Measurements from ENCODE around the gene MYO1D. TPM values are rescaled to one million over a fixed set of nuclear protein-coding genes. Genes with fewer than 3 reads are reported as not detected.

Gene MYO1D
- total RNA-seq, 2 experiments from 2014 or later = 0.09 to 0.89 TPM

DNA sequence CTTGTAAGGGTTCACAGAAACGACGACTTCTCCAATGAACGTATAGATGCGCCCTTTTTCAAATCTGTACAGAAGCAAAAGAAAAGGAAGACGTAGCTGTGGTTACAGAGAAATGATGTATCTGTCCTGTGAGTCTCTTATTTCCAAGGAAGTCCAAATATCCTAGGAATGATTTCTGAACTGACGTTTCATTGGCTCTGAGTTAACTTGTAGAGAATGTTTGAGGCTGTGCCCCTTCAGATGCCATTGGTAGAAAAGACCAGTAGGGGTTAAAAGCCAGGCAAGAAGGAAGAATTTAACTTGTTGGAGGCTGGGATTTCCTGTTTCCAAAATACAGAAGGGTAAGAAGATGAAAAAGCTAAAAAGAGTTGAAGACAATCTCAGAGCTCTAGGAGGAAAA lies 96.2 kb downstream of the MYO1D start:
- no peaks in the 10 kb centered on the region for H4K20me1 ChIP-seq (ENCODE audit: insufficient read depth, low read length)
- H2AFZ ChIP-seq (ENCODE audit: low read length) = no peak overlapping the region
- H3K27ac ChIP-seq (ENCODE audit: low read depth, low read length, poor library complexity, severe bottlenecking) = no peak overlapping the region
- DNase-seq (ENCODE audit: low spot score) = no peak
- BruUV-seq (replicated peaks) = no TSS peak
- no peak overlapping the region for H3K4me2 ChIP-seq (ENCODE audit: low read length)
- no peaks in the 10 kb centered on the region for H3K9me2 ChIP-seq (ENCODE audit: insufficient read depth, low read length)
- H3K4me1 ChIP-seq (ENCODE audit: insufficient read depth, low read length, poor library complexity, severe bottlenecking) = no peaks in the 10 kb centered on the region
- no peaks in the 10 kb centered on the region for H3K79me2 ChIP-seq (ENCODE audit: insufficient read depth, low read depth, low read length)
- H3K4me3 ChIP-seq (ENCODE audit: low read depth, low read length, poor library complexity, severe bottlenecking) = no peak overlapping the region
- TF ChIP-seq, protein P1, sequence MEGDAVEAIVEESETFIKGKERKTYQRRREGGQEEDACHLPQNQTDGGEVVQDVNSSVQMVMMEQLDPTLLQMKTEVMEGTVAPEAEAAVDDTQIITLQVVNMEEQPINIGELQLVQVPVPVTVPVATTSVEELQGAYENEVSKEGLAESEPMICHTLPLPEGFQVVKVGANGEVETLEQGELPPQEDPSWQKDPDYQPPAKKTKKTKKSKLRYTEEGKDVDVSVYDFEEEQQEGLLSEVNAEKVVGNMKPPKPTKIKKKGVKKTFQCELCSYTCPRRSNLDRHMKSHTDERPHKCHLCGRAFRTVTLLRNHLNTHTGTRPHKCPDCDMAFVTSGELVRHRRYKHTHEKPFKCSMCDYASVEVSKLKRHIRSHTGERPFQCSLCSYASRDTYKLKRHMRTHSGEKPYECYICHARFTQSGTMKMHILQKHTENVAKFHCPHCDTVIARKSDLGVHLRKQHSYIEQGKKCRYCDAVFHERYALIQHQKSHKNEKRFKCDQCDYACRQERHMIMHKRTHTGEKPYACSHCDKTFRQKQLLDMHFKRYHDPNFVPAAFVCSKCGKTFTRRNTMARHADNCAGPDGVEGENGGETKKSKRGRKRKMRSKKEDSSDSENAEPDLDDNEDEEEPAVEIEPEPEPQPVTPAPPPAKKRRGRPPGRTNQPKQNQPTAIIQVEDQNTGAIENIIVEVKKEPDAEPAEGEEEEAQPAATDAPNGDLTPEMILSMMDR (conservative IDR thresholded peaks at IDR 0.05; ENCODE audit: low read length) = no peak
- no peak for TF ChIP-seq EZH2phosphoT487 (IDR thresholded peaks at IDR 0.05; ENCODE audit: borderline replicate concordance, low read depth, low read length)
- H3K9me3 ChIP-seq (ENCODE audit: low read length) = no peaks in the 10 kb centered on the region
- intact Hi-C loops (cut with micrococcal nuclease; ENCODE audit: unreplicated experiment) = no loop called here
- POLR2A ChIA-PET = no interaction called here
- H3K36me3 ChIP-seq (ENCODE audit: insufficient read depth, low read length) = no peaks in the 10 kb centered on the region
- CTCF ChIA-PET (ENCODE audit: unreplicated experiment) = no interaction called here

DNA sequence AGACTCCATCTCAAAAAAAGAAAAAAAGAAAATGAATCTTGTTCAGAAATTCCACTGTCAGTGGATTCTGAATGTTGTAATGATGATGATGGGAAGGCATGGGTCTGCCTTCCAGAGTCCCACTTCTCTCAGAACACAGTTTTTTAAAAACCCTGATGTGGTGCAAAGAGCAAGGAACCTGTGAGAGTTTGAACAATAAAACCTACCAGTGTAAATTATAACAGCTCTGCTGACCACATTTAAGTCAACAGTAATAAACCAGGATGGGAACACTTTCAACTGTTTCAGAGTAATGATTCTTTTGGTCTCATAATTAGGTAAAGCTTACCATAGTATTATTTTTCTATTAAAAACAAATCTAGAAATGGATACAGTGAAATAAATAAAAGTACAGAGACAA lies 99.0 kb downstream of the MYO1D start:
- intact Hi-C loops (cut with micrococcal nuclease; ENCODE audit: unreplicated experiment) = no loop called here
- no TSS peak for BruUV-seq (replicated peaks)
- H3K4me3 ChIP-seq (ENCODE audit: low read depth, low read length, poor library complexity, severe bottlenecking) = no peak overlapping the region

DNA sequence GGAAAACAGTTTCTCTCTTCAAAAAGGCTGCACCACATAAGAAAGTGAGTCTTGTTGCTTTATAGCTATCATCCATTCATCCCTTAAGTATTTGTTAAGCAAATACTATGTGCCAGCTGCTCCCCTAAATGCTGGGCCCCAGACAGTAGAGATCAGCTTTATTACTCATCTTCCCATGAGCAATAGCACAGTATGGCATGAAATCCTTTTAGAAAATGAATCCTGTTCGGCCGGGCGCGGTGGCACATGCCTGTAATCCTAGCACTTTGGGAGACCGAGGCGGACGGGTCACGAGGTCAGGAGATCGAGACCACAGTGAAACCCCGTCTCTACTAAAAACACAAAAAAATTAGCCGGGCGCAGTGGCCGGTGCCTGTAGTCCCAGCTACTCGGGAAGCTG lies 99.5 kb downstream of the MYO1D start:
- Histone ChIP-seq H2AFZ (ENCODE audit: low read length) (no peak overlapping the region), H3K4me3 (ENCODE audit: low read depth, low read length, poor library complexity, severe bottlenecking) (no peak overlapping the region), H4K20me1 (ENCODE audit: insufficient read depth, low read length) (no peaks in the 10 kb centered on the region), H3K79me2 (ENCODE audit: insufficient read depth, low read depth, low read length) (no peaks in the 10 kb centered on the region), H3K9me2 (ENCODE audit: insufficient read depth, low read length) (no peaks in the 10 kb centered on the region), H3K9me3 (ENCODE audit: low read length) (no peaks in the 10 kb centered on the region), H3K27ac (ENCODE audit: low read depth, low read length, poor library complexity, severe bottlenecking) (no peak overlapping the region), H3K36me3 (ENCODE audit: insufficient read depth, low read length) (no peaks in the 10 kb centered on the region), H3K4me1 (ENCODE audit: insufficient read depth, low read length, poor library complexity, severe bottlenecking) (no peaks in the 10 kb centered on the region), H3K4me2 (ENCODE audit: low read length) (no peak overlapping the region)
- DNase-seq (ENCODE audit: low spot score) = no peak
- intact Hi-C loops (cut with micrococcal nuclease; ENCODE audit: unreplicated experiment) = no loop called here
- ChIA-PET CTCF (ENCODE audit: unreplicated experiment) (no interaction called here), POLR2A (no interaction called here)
- TF ChIP-seq, protein P1 (conservative IDR thresholded peaks at IDR 0.05; ENCODE audit: low read length) = no peak
- no peak for TF ChIP-seq EZH2phosphoT487 (IDR thresholded peaks at IDR 0.05; ENCODE audit: borderline replicate concordance, low read depth, low read length)
- BruUV-seq (replicated peaks) = no TSS peak

More for the DNA sequence above, 99.0 kb downstream of the MYO1D start:
- H2AFZ ChIP-seq (ENCODE audit: low read length) = no peak overlapping the region
- ChIA-PET POLR2A (no interaction called here), CTCF (ENCODE audit: unreplicated experiment) (no interaction called here)
- H4K20me1 ChIP-seq (ENCODE audit: insufficient read depth, low read length) = no peaks in the 10 kb centered on the region
- no peaks in the 10 kb centered on the region for H3K9me3 ChIP-seq (ENCODE audit: low read length)
- no peaks in the 10 kb centered on the region for H3K9me2 ChIP-seq (ENCODE audit: insufficient read depth, low read length)
- DNase-seq (ENCODE audit: low spot score) = no peak
- no peak overlapping the region for H3K27ac ChIP-seq (ENCODE audit: low read depth, low read length, poor library complexity, severe bottlenecking)
- H3K79me2 ChIP-seq (ENCODE audit: insufficient read depth, low read depth, low read length) = no peaks in the 10 kb centered on the region
- H3K36me3 ChIP-seq (ENCODE audit: insufficient read depth, low read length) = no peaks in the 10 kb centered on the region
- H3K4me2 ChIP-seq (ENCODE audit: low read length) = no peak overlapping the region
- no peaks in the 10 kb centered on the region for H3K4me1 ChIP-seq (ENCODE audit: insufficient read depth, low read length, poor library complexity, severe bottlenecking)
- TF ChIP-seq, protein P1 (conservative IDR thresholded peaks at IDR 0.05; ENCODE audit: low read length) = no peak
- no peak for TF ChIP-seq EZH2phosphoT487 (IDR thresholded peaks at IDR 0.05; ENCODE audit: borderline replicate concordance, low read depth, low read length)
